SK-N-SH (cell line): Measurements from ENCODE around the gene NR2C2.

Experiments
- TF ChIP-seq, protein P1 (sequence below): fragments of 150-350 bp; IDR thresholded peaks from 2 replicates; pipeline ENCODE4 v1.6.1; 2017; ENCODE audit warnings: antibody characterized with exemption, low read length, low read depth, borderline replicate concordance
- TF ChIP-seq, protein P2 (sequence below): fragments of 200-600 bp; sonication (generic); IDR thresholded peaks from 2 replicates; pipeline ENCODE4 v1.6.1; 2017; ENCODE audit warnings: antibody characterized with exemption, mild to moderate bottlenecking, moderate library complexity

DNA sequence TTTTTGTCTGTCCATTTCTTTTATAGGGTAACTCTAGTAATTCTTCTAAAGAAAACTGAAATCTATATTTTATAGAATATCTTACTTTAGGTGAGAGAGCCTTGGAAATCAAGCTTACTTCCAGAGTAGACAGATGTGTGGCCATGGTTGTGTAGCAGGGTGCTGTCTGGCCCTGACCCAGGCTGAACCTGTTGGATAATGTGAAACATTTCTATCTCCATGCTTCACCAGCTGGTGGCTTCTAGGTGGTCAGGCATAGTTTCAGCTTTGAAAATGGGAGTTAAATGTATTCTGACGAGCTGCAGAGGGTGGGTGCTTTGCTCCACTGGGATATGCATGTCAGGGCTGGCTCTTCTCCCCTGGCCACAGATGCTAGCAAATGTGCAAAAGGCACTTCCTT, 20.8 kb upstream of the NR2C2 start:
- TF ChIP-seq, protein P1, sequence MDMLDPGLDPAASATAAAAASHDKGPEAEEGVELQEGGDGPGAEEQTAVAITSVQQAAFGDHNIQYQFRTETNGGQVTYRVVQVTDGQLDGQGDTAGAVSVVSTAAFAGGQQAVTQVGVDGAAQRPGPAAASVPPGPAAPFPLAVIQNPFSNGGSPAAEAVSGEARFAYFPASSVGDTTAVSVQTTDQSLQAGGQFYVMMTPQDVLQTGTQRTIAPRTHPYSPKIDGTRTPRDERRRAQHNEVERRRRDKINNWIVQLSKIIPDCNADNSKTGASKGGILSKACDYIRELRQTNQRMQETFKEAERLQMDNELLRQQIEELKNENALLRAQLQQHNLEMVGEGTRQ = no peak
- TF ChIP-seq, protein P2, sequence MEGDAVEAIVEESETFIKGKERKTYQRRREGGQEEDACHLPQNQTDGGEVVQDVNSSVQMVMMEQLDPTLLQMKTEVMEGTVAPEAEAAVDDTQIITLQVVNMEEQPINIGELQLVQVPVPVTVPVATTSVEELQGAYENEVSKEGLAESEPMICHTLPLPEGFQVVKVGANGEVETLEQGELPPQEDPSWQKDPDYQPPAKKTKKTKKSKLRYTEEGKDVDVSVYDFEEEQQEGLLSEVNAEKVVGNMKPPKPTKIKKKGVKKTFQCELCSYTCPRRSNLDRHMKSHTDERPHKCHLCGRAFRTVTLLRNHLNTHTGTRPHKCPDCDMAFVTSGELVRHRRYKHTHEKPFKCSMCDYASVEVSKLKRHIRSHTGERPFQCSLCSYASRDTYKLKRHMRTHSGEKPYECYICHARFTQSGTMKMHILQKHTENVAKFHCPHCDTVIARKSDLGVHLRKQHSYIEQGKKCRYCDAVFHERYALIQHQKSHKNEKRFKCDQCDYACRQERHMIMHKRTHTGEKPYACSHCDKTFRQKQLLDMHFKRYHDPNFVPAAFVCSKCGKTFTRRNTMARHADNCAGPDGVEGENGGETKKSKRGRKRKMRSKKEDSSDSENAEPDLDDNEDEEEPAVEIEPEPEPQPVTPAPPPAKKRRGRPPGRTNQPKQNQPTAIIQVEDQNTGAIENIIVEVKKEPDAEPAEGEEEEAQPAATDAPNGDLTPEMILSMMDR = no peak
